Ovary (tissue), 3 donors: ENCODE measurements around the gene AFAP1L2.

Experiments used
- CTCF ChIP-seq, 3 donors: fragments of 450-650 bp in 2 of 3; fragments of 200-600 bp in 1 of 3; IDR thresholded peaks; one replicate each; pipeline versions ENCODE4 v1.5.1 to v1.8.0; 2016 to 2022; ENCODE audit warnings: antibody characterized with exemption in 3 of 3, mild to moderate bottlenecking in 1 of 3
- POLR2A ChIP-seq: fragments of 450-650 bp; IDR thresholded peaks from one replicate; pipeline ENCODE4 v1.6.1; 2017; ENCODE audit warnings: antibody characterized with exemption, mild to moderate bottlenecking, moderate library complexity
- donor health status: DM: no; HTN: no; CAD: no.

GRCh38 chr10:114402233-114402632 is 2.1 kb downstream of the AFAP1L2 start:
- TF ChIP-seq CTCF (IDR thresholded peaks at IDR 0.05) (no peak), POLR2A (no peak)
